Activated CD8-positive, alpha-beta memory T cell treated with anti-CD3 and anti-CD28 coated beads, Interleukin-2, amount 50 U/mL, for 4 hours (primary cell): ENCODE results near the gene DEFB132.
"Not testable (repeated sequence)": the region's sequence is repeated elsewhere in the genome, so short reads cannot be mapped to it uniquely, and the experiment has no call there.

Experiments used
- DNase-seq: peaks from one replicate; pipeline ENCODE4 v3.0.0-alpha.2; 2020

Gene DEFB132, protein sequence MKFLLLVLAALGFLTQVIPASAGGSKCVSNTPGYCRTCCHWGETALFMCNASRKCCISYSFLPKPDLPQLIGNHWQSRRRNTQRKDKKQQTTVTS

DNA sequence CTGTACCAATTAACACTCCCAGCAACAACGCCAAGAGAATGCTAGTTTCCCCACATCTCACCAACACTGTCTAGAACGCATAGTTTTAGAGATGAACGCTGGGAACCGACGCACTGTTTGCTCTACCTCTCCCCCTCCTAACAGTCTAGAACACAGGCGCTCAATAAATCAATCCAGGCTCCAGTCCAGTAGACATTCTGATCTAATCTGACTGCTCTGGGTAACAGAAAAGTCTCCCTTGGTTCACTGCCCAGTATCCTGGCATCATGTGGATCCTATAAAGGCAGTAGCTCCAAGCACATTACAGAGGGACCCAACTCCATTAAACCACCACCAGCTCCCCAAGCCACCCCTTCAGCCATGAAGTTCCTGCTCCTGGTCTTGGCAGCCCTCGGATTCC is at the start of gene DEFB132:
DEFB132 (plus strand) TSS at position 306 of the 400 bp plus-strand sequence; CDS start at position 361, 55 bp downstream.
- no peak for DNase-seq

DNA sequence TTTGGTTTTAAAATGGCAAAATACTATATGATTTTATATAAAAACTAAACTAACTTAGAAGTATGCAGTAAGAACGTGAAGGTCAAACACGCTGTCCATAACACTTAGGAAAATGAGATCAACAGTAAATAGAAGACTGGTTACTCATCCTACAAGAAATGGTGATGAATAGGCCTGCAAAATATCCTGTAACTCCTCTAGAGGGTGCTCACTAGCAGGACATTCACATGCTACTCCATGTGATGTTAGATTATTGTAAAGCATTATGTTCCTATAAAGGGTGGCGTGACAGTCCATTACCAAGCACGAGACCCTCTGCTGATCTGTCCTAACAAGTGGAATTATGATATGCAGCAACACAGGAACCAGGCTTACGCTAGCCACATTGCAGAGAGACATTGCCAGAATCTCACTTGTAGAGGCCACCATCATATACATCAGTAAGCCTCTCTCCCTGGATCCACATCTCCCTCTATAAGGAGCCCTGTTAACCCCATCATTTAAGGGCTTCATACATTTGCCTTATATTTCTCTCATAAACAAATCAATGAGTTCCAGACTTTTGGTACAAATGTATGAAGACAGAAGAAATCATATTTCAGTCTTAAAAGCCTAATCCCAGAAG is 48.5 kb upstream of the DEFB132 start:
- no peak for DNase-seq

DNA sequence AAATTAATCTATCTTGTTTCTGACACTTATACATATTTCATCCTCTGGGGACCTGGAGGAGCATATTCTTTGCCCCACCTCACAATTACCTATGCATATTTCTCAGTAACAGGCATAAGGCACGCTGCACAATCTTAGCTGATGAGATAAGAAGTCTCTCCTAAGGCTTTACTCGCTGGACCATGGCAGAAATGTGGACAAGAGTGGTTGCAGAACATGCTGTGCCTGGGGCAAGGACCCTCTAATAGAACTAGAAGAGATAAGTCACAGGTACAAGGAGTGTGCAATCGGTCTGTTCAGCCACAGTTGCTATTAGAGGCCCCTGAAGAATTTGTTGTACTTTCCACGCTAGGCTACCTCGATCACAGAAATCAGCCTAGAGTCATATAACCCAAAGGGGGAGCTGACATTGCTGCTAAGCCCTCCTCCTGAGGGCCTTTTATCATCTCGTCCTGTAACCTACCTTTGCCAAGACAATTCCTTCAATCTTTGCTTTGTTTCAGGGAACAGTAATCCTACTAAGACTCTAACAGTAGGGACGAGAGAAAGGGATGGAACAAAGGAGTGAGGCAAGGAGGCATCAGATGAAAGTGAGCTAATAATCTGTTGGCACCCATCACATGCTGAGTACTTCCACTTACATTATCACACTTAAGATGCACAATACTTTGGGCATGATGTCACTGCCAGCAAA is 46.6 kb upstream of the DEFB132 start:
- DNase-seq = no peak

GRCh38 chr20:214383-214782 is 43.1 kb upstream of the DEFB132 start:
- no peak for DNase-seq

GRCh38 chr20:215796-216195 is 41.7 kb upstream of the DEFB132 start:
- no peak for DNase-seq

- DNase-seq = no peak
Observed at GRCh38 chr20:217266-217665, 40.3 kb upstream of the DEFB132 start.

- DNase-seq = no peak
Observed at GRCh38 chr20:219290-220115, 38.0 kb upstream of the DEFB132 start.

DNA sequence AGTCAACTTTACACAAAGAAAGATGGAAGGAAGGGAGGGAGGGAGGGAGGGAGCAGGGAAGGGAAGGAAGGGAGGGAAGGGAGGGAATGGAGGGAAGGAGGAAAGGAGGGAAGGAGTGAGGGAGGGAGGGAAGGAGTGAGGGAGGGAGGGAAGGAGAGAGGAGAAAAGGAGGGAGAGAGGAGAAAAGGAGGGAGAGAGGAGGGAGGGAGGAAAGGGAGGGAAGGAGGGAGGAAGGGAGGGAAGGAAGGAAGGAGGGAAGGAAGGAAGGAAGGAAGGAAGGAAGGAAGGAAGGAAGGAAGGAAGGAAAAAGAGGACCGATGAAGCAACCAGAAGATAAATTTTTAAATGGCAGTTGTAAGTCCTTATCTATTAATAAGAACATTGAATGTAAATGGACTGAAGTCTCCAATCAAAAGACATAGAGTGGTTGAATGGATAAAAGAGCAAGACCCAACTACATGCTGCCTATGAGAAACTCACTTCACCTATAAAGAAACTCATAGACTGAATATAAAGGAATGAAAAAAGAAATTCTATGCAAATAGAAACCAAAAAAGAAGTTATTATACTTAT is 36.2 kb upstream of the DEFB132 start:
- DNase-seq = no peak

GRCh38 chr20:225879-226278 is 31.6 kb upstream of the DEFB132 start:
- not testable (repeated sequence) for DNase-seq

DNA sequence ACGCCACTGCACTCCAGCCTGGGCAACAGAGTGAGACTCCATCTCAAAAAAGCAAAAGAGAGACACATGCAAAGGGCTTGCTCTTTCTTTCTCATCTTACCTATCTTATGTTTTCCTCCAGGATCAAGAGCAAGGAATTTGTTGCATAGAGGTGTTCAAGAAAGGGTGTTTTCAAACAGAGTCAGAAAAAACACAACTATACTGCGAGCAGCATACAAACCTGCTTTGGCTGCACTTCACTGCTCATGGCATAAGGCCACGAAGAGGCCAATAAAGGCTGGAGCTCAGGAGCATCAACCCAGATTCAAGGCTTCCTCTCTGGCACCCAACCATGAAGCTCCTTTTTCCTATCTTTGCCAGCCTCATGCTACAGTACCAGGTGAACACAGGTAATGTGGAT is 30.6 kb upstream of the DEFB132 start, which contains the start of gene DEFB129:
DEFB129 (plus strand) TSS at position 301 of the 400 bp plus-strand sequence; CDS start at position 332, 31 bp downstream.
- no peak for DNase-seq

- DNase-seq = no peak
Observed at GRCh38 chr20:227439-228105, 30.0 kb upstream of the DEFB132 start.

GRCh38 chr20:235891-236290 is 21.6 kb upstream of the DEFB132 start:
- no peak for DNase-seq

GRCh38 chr20:237489-237888 is 20.0 kb upstream of the DEFB132 start:
- DNase-seq = no peak

DNA sequence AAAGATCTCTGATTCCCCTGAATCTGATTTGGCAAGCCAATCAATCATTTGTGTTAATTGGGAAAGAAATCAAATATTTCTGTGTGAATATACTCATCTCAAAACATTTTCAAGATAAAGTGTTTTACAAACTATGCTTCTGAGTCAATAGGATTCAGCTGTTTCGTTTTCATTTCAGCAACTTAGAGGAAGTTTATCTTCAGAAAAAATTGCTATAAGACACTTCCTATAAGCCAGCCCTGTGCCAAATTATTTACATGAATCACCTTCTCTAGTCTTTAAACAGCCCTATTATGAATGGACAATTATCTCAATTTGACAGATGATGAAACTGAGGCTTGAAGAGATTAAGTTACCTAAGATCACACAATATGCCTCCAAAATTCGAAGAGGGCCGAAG is 19.6 kb upstream of the DEFB132 start:
- DNase-seq = no peak

- no peak for DNase-seq
Observed at GRCh38 chr20:242905-243304, 14.6 kb upstream of the DEFB132 start.

DNA sequence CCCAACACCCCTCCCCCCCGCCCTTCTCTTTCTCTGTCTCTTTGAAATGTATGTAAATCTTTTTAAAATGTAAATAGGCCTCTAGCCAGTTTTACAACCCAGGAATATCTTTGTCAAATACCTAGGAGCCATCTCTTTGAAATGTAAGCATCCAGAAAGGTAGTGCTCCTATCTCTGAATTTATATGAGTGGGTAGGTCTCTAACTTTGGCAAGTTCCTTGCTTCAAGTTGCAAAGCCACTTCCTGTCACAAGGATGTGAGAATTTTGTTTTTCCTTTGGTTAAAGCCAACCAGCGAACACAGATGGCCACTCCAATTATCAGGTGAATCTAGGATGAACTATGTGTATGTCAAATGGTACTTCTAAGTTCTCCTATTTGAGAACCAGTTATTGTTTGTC is 6.2 kb upstream of the DEFB132 start:
- DNase-seq = no peak

- no peak for DNase-seq
Observed at GRCh38 chr20:252801-253200, 4.7 kb upstream of the DEFB132 start.

- not testable (repeated sequence) for DNase-seq
Observed at GRCh38 chr20:253447-253846, 4.1 kb upstream of the DEFB132 start.

GRCh38 chr20:258269-258858 is 840 bp downstream of the DEFB132 start:
- DNase-seq = no peak

- no peak for DNase-seq
Observed at GRCh38 chr20:258963-259362, 1.4 kb downstream of the DEFB132 start.

GRCh38 chr20:259981-260380 is 2.5 kb downstream of the DEFB132 start:
- no peak for DNase-seq

- no peak for DNase-seq
Observed at GRCh38 chr20:263701-264100, 6.2 kb downstream of the DEFB132 start.
